Measurements from ENCODE around the gene UPP2.

UPP2 gene

GRCh38 chr2:158112992-158113391 is 11.3 kb downstream of the UPP2 start:
- DNase-seq: no peak

GRCh38 chr2:158113741-158114295 is 12.1 kb downstream of the UPP2 start:
- DNase-seq: no peak

GRCh38 chr2:158114516-158114915 is 12.8 kb downstream of the UPP2 start:
- DNase-seq: no peak

GRCh38 chr2:158115202-158115767 is 13.6 kb downstream of the UPP2 start:
- no peak for DNase-seq

GRCh38 chr2:158116936-158117335 is 15.3 kb downstream of the UPP2 start:
- DNase-seq: no peak

GRCh38 chr2:158120102-158120501 is 18.4 kb downstream of the UPP2 start:
- no peak for DNase-seq

GRCh38 chr2:158120664-158121641 is 19.3 kb downstream of the UPP2 start:
- DNase-seq: no peak

- no peak for DNase-seq
These were observed 23.2 kb downstream of the UPP2 start for GRCh38 chr2:158124896-158125295.

- DNase-seq: no peak
These were observed 24.3 kb downstream of the UPP2 start for GRCh38 chr2:158125756-158126498.

GRCh38 chr2:158127380-158127804 is 25.7 kb downstream of the UPP2 start:
- DNase-seq: no peak

- DNase-seq: no peak
These were observed 26.7 kb downstream of the UPP2 start for GRCh38 chr2:158128168-158128973.

GRCh38 chr2:158129037-158129436 is 27.4 kb downstream of the UPP2 start:
- no peak for DNase-seq

- no peak for DNase-seq
These were observed 29.3 kb downstream of the UPP2 start for GRCh38 chr2:158130832-158131473.

- DNase-seq: peak; percentile 35
These were observed 29.8 kb downstream of the UPP2 start for GRCh38 chr2:158131483-158131912.

GRCh38 chr2:158131919-158132566 is 30.4 kb downstream of the UPP2 start:
- DNase-seq: peak; percentile 12

- DNase-seq: no peak
These were observed 32.4 kb downstream of the UPP2 start for GRCh38 chr2:158134055-158134454.

GRCh38 chr2:158134655-158135054 is 33.0 kb downstream of the UPP2 start:
- DNase-seq: no peak

- no peak for DNase-seq
These were observed 33.4 kb downstream of the UPP2 start for GRCh38 chr2:158135096-158135495.

- DNase-seq: peak; percentile 17
These were observed 36.6 kb downstream of the UPP2 start for GRCh38 chr2:158138255-158138654.

- DNase-seq: no peak
These were observed 38.5 kb downstream of the UPP2 start for GRCh38 chr2:158140201-158140600.

GRCh38 chr2:158142165-158142564 is 40.5 kb downstream of the UPP2 start:
- no peak for DNase-seq
